Activated naive CD4-positive, alpha-beta T cell treated with anti-CD3 and anti-CD28 coated beads, Interleukin-2, amount 50 U/mL, for 24 hours (primary cell): ENCODE data around the gene CD79A.

Experiments
- H3K27ac Mint-ChIP-seq: one replicate; pipeline ENCODE4 v1.8.0; 2021; ENCODE audit warnings: mild to moderate bottlenecking, mixed read lengths
- H3K27me3 Mint-ChIP-seq: one replicate; pipeline ENCODE4 v1.8.0; 2021; ENCODE audit warnings: mixed read lengths
- H3K36me3 Mint-ChIP-seq: one replicate; pipeline ENCODE4 v1.8.0; 2021; ENCODE audit warnings: mixed read lengths
- H3K4me1 Mint-ChIP-seq: one replicate; pipeline ENCODE4 v1.8.0; 2021; ENCODE audit warnings: mixed read lengths
- H3K4me3 Mint-ChIP-seq: one replicate; pipeline ENCODE4 v1.8.0; 2021; ENCODE audit warnings: mild to moderate bottlenecking, mixed read lengths
- H3K9me3 Mint-ChIP-seq: one replicate; pipeline ENCODE4 v1.8.0; 2021; ENCODE audit warnings: mixed read lengths

The CD79A gene

GRCh38 chr19:41876847-41877832, at the start of gene CD79A:
Gene CD79A, plus strand, starts transcription at chr19:41877279. Its CDS starts 26 bp downstream, at chr19:41877305.
- Mint-ChIP-seq H3K4me1 (peaks cover 77% of the 10 kb centered on the region), H3K27me3 (no peaks in the 10 kb centered on the region)

GRCh38 chr19:41837981-41838708, 38.9 kb upstream of the CD79A start:
- Mint-ChIP-seq H3K4me3 (no peak overlapping the region), H3K27ac (no peak overlapping the region), H3K27me3 (peaks cover 3% of the 10 kb centered on the region), H3K4me1 (no peaks in the 10 kb centered on the region), H3K36me3 (no peaks in the 10 kb centered on the region), H3K9me3 (no peaks in the 10 kb centered on the region)

More at GRCh38 chr19:41876847-41877832, at the start of gene CD79A:
- H3K9me3 Mint-ChIP-seq: no peaks in the 10 kb centered on the region
- H3K4me3 Mint-ChIP-seq: peak within 1 kb of the TSS; percentile 30
- peak within 1 kb of the TSS; percentile 74 for H3K27ac Mint-ChIP-seq
- H3K36me3 Mint-ChIP-seq: no peaks in the 10 kb centered on the region

- no peaks in the 10 kb centered on the region for H3K4me1 Mint-ChIP-seq
- H3K36me3 Mint-ChIP-seq: no peaks in the 10 kb centered on the region
- H3K9me3 Mint-ChIP-seq: no peaks in the 10 kb centered on the region
- H3K27me3 Mint-ChIP-seq: peaks cover 3% of the 10 kb centered on the region
- no peak overlapping the region for H3K4me3 Mint-ChIP-seq
- no peak overlapping the region for H3K27ac Mint-ChIP-seq
Observed at GRCh38 chr19:41839211-41839610, 37.9 kb upstream of the CD79A start.

GRCh38 chr19:41843371-41843770, 33.7 kb upstream of the CD79A start:
- H3K4me1 Mint-ChIP-seq: no peaks in the 10 kb centered on the region
- no peaks in the 10 kb centered on the region for H3K36me3 Mint-ChIP-seq
- H3K27ac Mint-ChIP-seq: no peak overlapping the region
- no peaks in the 10 kb centered on the region for H3K9me3 Mint-ChIP-seq
- H3K27me3 Mint-ChIP-seq: peaks cover 2% of the 10 kb centered on the region
- no peak overlapping the region for H3K4me3 Mint-ChIP-seq

- H3K4me3 Mint-ChIP-seq: no peak within 1 kb of the TSS
- no peak within 1 kb of the TSS for H3K27ac Mint-ChIP-seq
- no peaks in the 10 kb centered on the region for H3K36me3 Mint-ChIP-seq
- H3K4me1 Mint-ChIP-seq: no peaks in the 10 kb centered on the region
- no peaks in the 10 kb centered on the region for H3K9me3 Mint-ChIP-seq
- no peaks in the 10 kb centered on the region for H3K27me3 Mint-ChIP-seq
Observed at GRCh38 chr19:41844601-41845000, 32.5 kb upstream of the CD79A start, which contains the start of gene LYPD4. Gene LYPD4, minus strand, starts transcription at chr19:41844683. Its CDS starts 5,398 bp downstream, at chr19:41839285.

GRCh38 chr19:41845001-41845050, 32.3 kb upstream of the CD79A start, which contains the start of gene DMRTC2:
Gene DMRTC2, plus strand, starts transcription at chr19:41845042. Its CDS starts 2,387 bp downstream, at chr19:41847429.
- Mint-ChIP-seq H3K4me3 (no peak within 1 kb of the TSS), H3K36me3 (no peaks in the 10 kb centered on the region), H3K4me1 (no peaks in the 10 kb centered on the region), H3K27me3 (no peaks in the 10 kb centered on the region), H3K9me3 (no peaks in the 10 kb centered on the region), H3K27ac (no peak within 1 kb of the TSS)

GRCh38 chr19:41845051-41845590, 32.0 kb upstream of the CD79A start:
- Mint-ChIP-seq H3K27ac (no peak overlapping the region), H3K4me3 (no peak overlapping the region), H3K9me3 (no peaks in the 10 kb centered on the region), H3K36me3 (no peaks in the 10 kb centered on the region), H3K4me1 (no peaks in the 10 kb centered on the region), H3K27me3 (no peaks in the 10 kb centered on the region)

- Mint-ChIP-seq H3K4me1 (no peaks in the 10 kb centered on the region), H3K36me3 (no peaks in the 10 kb centered on the region), H3K9me3 (no peaks in the 10 kb centered on the region), H3K27me3 (no peaks in the 10 kb centered on the region), H3K4me3 (no peak overlapping the region), H3K27ac (no peak overlapping the region)
Observed at GRCh38 chr19:41847351-41848105, 29.6 kb upstream of the CD79A start.

- Mint-ChIP-seq H3K36me3 (no peaks in the 10 kb centered on the region), H3K9me3 (no peaks in the 10 kb centered on the region), H3K27ac (no peak overlapping the region), H3K4me1 (no peaks in the 10 kb centered on the region), H3K27me3 (no peaks in the 10 kb centered on the region), H3K4me3 (no peak overlapping the region)
Observed at GRCh38 chr19:41848666-41849065, 28.4 kb upstream of the CD79A start.

- H3K27ac Mint-ChIP-seq: no peak overlapping the region
- H3K4me1 Mint-ChIP-seq: no peaks in the 10 kb centered on the region
- H3K9me3 Mint-ChIP-seq: no peaks in the 10 kb centered on the region
- H3K27me3 Mint-ChIP-seq: no peaks in the 10 kb centered on the region
- H3K4me3 Mint-ChIP-seq: no peak overlapping the region
- no peaks in the 10 kb centered on the region for H3K36me3 Mint-ChIP-seq
Observed at GRCh38 chr19:41849067-41849466, 28.0 kb upstream of the CD79A start.

GRCh38 chr19:41850381-41850780, 26.7 kb upstream of the CD79A start:
- no peak overlapping the region for H3K4me3 Mint-ChIP-seq
- no peak overlapping the region for H3K27ac Mint-ChIP-seq
- H3K9me3 Mint-ChIP-seq: no peaks in the 10 kb centered on the region
- H3K27me3 Mint-ChIP-seq: no peaks in the 10 kb centered on the region
- no peaks in the 10 kb centered on the region for H3K4me1 Mint-ChIP-seq
- H3K36me3 Mint-ChIP-seq: no peaks in the 10 kb centered on the region

- H3K27ac Mint-ChIP-seq: no peak overlapping the region
- H3K9me3 Mint-ChIP-seq: no peaks in the 10 kb centered on the region
- H3K4me3 Mint-ChIP-seq: no peak overlapping the region
- H3K36me3 Mint-ChIP-seq: no peaks in the 10 kb centered on the region
- H3K4me1 Mint-ChIP-seq: no peaks in the 10 kb centered on the region
- H3K27me3 Mint-ChIP-seq: no peaks in the 10 kb centered on the region
Observed at GRCh38 chr19:41851456-41851855, 25.6 kb upstream of the CD79A start.

GRCh38 chr19:41853344-41853743, 23.7 kb upstream of the CD79A start:
- Mint-ChIP-seq H3K27ac (no peak overlapping the region), H3K4me3 (no peak overlapping the region), H3K36me3 (no peaks in the 10 kb centered on the region), H3K4me1 (no peaks in the 10 kb centered on the region), H3K27me3 (no peaks in the 10 kb centered on the region), H3K9me3 (no peaks in the 10 kb centered on the region)

GRCh38 chr19:41853768-41854167, 23.3 kb upstream of the CD79A start:
- Mint-ChIP-seq H3K27me3 (no peaks in the 10 kb centered on the region), H3K27ac (no peak overlapping the region), H3K9me3 (no peaks in the 10 kb centered on the region), H3K36me3 (no peaks in the 10 kb centered on the region), H3K4me1 (no peaks in the 10 kb centered on the region), H3K4me3 (no peak overlapping the region)

GRCh38 chr19:41859213-41859617, 17.9 kb upstream of the CD79A start:
- H3K4me1 Mint-ChIP-seq: peaks cover 34% of the 10 kb centered on the region
- H3K36me3 Mint-ChIP-seq: peaks cover 28% of the 10 kb centered on the region
- H3K9me3 Mint-ChIP-seq: no peaks in the 10 kb centered on the region
- no peaks in the 10 kb centered on the region for H3K27me3 Mint-ChIP-seq
- H3K4me3 Mint-ChIP-seq: peak overlapping the region; percentile 91
- H3K27ac Mint-ChIP-seq: peak overlapping the region; percentile 98
